Measurements from ENCODE around the gene SIPA1L3.
"Not testable (repeated sequence)": the region's sequence is repeated elsewhere in the genome, so short reads cannot be mapped to it uniquely, and the experiment has no call there.

SIPA1L3 gene

GRCh38 chr19:38063928-38064327, 156.9 kb downstream of the SIPA1L3 start:
- TF ChIP-seq ESRRG (CRISPR knock-in tag; IDR thresholded peaks at IDR 0.05) (no peak), ZNF565 (CRISPR knock-in tag; conservative IDR thresholded peaks at IDR 0.05; ENCODE audit: low read depth) (no peak), ISL1 (CRISPR knock-in tag; IDR thresholded peaks at IDR 0.05) (no peak), ZFP3 (CRISPR knock-in tag; IDR thresholded peaks at IDR 0.05) (no peak), ZFP30 (CRISPR knock-in tag; IDR thresholded peaks at IDR 0.05) (no peak)
- TF ChIP-seq, protein P1, sequence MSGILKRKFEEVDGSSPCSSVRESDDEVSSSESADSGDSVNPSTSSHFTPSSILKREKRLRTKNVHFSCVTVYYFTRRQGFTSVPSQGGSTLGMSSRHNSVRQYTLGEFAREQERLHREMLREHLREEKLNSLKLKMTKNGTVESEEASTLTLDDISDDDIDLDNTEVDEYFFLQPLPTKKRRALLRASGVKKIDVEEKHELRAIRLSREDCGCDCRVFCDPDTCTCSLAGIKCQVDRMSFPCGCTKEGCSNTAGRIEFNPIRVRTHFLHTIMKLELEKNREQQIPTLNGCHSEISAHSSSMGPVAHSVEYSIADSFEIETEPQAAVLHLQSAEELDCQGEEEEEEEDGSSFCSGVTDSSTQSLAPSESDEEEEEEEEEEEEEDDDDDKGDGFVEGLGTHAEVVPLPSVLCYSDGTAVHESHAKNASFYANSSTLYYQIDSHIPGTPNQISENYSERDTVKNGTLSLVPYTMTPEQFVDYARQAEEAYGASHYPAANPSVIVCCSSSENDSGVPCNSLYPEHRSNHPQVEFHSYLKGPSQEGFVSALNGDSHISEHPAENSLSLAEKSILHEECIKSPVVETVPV (CRISPR knock-in tag; IDR thresholded peaks at IDR 0.05): no peak
- ATAC-seq: no peak

DNA sequence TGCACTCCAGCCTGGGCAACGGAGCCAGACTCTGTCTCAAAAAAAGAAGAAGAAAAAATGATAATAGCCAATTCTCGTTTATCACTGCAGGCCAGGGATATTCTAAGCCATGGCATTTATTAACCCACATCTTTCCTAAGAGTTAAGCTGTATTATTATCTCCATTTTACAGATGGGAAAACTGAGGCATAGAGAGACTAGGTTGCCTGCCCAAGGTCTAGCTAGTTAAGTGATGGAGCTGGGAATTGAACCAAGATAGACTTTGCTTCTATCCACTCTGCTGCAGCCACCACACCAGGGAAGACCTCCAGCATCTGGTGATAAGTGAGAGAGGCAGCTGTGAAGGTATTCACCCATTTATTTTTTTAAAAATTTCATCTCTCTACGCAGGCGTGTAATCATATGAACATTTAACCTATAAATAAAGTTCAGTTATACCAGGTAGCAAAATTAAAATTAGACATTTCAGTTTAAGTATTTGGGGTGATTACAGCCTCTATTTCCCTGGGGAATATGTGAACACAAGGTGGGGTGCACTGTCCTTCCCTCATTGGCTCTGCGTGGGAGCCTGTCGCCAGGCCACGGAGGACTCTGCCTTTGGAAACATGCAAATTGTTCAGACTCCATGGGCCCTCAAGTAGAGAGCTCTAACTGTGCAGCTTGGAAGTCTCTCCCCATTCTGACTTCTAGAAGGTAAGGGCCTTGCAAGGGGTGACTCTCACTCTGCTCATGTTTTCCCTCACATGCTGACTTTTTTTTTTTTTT, 157.8 kb downstream of the SIPA1L3 start:
- no peak for ATAC-seq

GRCh38 chr19:38065775-38066174, 158.8 kb downstream of the SIPA1L3 start:
- not testable (repeated sequence) for ATAC-seq

More for the DNA sequence above, 157.8 kb downstream of the SIPA1L3 start:
- TF ChIP-seq ZFP3 (CRISPR knock-in tag; IDR thresholded peaks at IDR 0.05) (no peak), ZFP30 (CRISPR knock-in tag; IDR thresholded peaks at IDR 0.05) (no peak), RARB (CRISPR knock-in tag; IDR thresholded peaks at IDR 0.05) (no peak)

DNA sequence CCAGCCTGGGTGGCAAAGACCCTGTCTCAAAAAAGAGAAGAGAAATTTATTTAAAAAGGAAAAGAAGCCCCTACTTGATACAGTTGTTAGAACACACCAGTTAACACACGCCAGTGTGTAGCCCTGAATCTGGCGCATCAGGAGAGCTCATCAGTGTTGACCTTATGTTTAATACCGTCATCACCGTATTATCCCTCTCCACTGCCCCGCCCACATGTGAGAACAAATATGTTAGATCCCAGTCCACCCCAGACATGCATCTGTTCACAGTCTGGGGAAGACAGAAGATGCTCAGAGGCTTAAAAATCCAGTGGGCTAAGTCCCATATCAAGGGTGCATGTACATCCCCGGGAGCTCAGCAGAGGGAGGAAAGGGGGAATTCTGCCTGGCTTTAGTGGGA, 161.8 kb downstream of the SIPA1L3 start:
- ATAC-seq: no peak
- no peak for TF ChIP-seq PPARA (CRISPR knock-in tag; IDR thresholded peaks at IDR 0.05; ENCODE audit: borderline replicate concordance)
- TF ChIP-seq SNAI2 (CRISPR knock-in tag; IDR thresholded peaks at IDR 0.05): no peak
- no peak for TF ChIP-seq ARNTL (CRISPR knock-in tag; IDR thresholded peaks at IDR 0.05; ENCODE audit: borderline replicate concordance, low read depth)
- TF ChIP-seq, protein P2, sequence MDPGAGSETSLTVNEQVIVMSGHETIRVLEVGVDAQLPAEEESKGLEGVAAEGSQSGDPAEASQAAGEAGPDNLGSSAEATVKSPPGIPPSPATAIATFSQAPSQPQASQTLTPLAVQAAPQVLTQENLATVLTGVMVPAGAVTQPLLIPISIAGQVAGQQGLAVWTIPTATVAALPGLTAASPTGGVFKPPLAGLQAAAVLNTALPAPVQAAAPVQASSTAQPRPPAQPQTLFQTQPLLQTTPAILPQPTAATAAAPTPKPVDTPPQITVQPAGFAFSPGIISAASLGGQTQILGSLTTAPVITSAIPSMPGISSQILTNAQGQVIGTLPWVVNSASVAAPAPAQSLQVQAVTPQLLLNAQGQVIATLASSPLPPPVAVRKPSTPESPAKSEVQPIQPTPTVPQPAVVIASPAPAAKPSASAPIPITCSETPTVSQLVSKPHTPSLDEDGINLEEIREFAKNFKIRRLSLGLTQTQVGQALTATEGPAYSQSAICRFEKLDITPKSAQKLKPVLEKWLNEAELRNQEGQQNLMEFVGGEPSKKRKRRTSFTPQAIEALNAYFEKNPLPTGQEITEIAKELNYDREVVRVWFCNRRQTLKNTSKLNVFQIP (CRISPR knock-in tag; IDR thresholded peaks at IDR 0.05; ENCODE audit: borderline replicate concordance, low read depth): no peak
- TF ChIP-seq, protein P3, sequence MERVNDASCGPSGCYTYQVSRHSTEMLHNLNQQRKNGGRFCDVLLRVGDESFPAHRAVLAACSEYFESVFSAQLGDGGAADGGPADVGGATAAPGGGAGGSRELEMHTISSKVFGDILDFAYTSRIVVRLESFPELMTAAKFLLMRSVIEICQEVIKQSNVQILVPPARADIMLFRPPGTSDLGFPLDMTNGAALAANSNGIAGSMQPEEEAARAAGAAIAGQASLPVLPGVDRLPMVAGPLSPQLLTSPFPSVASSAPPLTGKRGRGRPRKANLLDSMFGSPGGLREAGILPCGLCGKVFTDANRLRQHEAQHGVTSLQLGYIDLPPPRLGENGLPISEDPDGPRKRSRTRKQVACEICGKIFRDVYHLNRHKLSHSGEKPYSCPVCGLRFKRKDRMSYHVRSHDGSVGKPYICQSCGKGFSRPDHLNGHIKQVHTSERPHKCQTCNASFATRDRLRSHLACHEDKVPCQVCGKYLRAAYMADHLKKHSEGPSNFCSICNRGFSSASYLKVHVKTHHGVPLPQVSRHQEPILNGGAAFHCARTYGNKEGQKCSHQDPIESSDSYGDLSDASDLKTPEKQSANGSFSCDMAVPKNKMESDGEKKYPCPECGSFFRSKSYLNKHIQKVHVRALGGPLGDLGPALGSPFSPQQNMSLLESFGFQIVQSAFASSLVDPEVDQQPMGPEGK (CRISPR knock-in tag; IDR thresholded peaks at IDR 0.05; ENCODE audit: borderline replicate concordance): no peak
- TF ChIP-seq ZNF8 (CRISPR knock-in tag; IDR thresholded peaks at IDR 0.05): no peak
- no peak for TF ChIP-seq ZNF565 (CRISPR knock-in tag; conservative IDR thresholded peaks at IDR 0.05; ENCODE audit: low read depth)
- TF ChIP-seq ZFP3 (CRISPR knock-in tag; IDR thresholded peaks at IDR 0.05): no peak
- TF ChIP-seq TCF4 (CRISPR knock-in tag; IDR thresholded peaks at IDR 0.05; ENCODE audit: borderline replicate concordance): no peak
- TF ChIP-seq RARB (CRISPR knock-in tag; IDR thresholded peaks at IDR 0.05): no peak

DNA sequence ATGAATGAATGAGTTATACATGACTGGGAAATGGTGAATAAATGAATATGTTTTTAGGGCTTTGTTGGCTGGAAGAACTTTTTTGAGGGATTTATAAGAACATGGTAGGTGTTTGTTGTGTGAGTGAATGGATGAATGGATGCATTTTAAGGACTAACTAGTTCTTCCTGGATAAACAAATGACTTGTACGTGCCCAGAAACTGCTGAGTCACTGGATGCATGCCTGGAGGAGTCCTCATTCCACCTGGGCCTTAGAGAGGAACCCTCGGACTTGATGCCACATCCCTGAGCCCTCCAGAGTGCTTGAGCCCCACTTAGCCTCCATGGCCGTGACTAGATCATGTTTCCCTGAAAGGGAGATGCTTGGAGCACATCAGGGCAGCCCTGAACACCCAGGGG, 163.6 kb downstream of the SIPA1L3 start:
- ATAC-seq: no peak
- TF ChIP-seq ESRRG (CRISPR knock-in tag; IDR thresholded peaks at IDR 0.05): no peak
- no peak for TF ChIP-seq CSDC2 (CRISPR knock-in tag; IDR thresholded peaks at IDR 0.05)
- TF ChIP-seq ZNF70 (CRISPR knock-in tag; IDR thresholded peaks at IDR 0.05): no peak

GRCh38 chr19:38071054-38071453, 164.0 kb downstream of the SIPA1L3 start:
- not testable (repeated sequence) for ATAC-seq

GRCh38 chr19:38071647-38072046, 164.6 kb downstream of the SIPA1L3 start:
- no peak for ATAC-seq
- TF ChIP-seq ISL1 (CRISPR knock-in tag; IDR thresholded peaks at IDR 0.05): no peak
- TF ChIP-seq GLIS3 (CRISPR knock-in tag; IDR thresholded peaks at IDR 0.05): no peak
- no peak for TF ChIP-seq ZNF70 (CRISPR knock-in tag; IDR thresholded peaks at IDR 0.05)
- no peak for TF ChIP-seq ESRRG (CRISPR knock-in tag; IDR thresholded peaks at IDR 0.05)
- TF ChIP-seq RARB (CRISPR knock-in tag; IDR thresholded peaks at IDR 0.05): no peak
- TF ChIP-seq, protein P2 (CRISPR knock-in tag; IDR thresholded peaks at IDR 0.05; ENCODE audit: borderline replicate concordance, low read depth): no peak
- TF ChIP-seq ZFP30 (CRISPR knock-in tag; IDR thresholded peaks at IDR 0.05): no peak
- TF ChIP-seq TCF4 (CRISPR knock-in tag; IDR thresholded peaks at IDR 0.05; ENCODE audit: borderline replicate concordance): no peak
